IMR-90 (cell line): Measurements from ENCODE around the gene OPN4. TPM values are rescaled to one million over a fixed set of nuclear protein-coding genes. Genes with fewer than 3 reads are reported as not detected.
A peak's percentile ranks its signal among the peaks of the same experiment; 100 is the strongest.

Experiments used
- ATAC-seq: fragments of 200-7000 bp; cut with Tn5 transposase; 2 replicates; pipeline ENCODE4 v1.9.1; 2020; ENCODE audit warnings: low read depth, mild to moderate bottlenecking, moderate library complexity
- BruUV-seq: library from RNA; stranded (reverse); fragments of 400-500 nt; replicated peaks from 2 replicates; lab custom pipeline; 2021; lab: Mats Ljungman, UMichigan
- CTCF ChIA-PET: fragments of 300-600 bp; formaldehyde crosslinking; extraction: SDS; loops from one replicate; lab custom pipeline; 2021; ENCODE audit warnings: antibody characterized with exemption; lab: Yijun Ruan, JAX
- POLR2A ChIA-PET: fragments of 300-600 bp; sonication (Branson Sonifier 250); formaldehyde crosslinking; loops from one replicate; lab custom pipeline; 2022; ENCODE audit warnings: antibody characterized with exemption; ENCODE audit not compliant: unreplicated experiment; lab: Charles Lee
- DNase-seq: peaks from one replicate; pipeline ENCODE4 v3.0.0; 2013
- H2AFZ ChIP-seq: replicated peaks from 2 replicates; pipeline ENCODE3; 2013; ENCODE audit warnings: low read length, mild to moderate bottlenecking; ENCODE audit not compliant: poor library complexity
- H2AK5ac ChIP-seq: 2 replicates; pipeline ENCODE4 v1.6.1; 2013; ENCODE audit warnings: low read depth, low read length, inconsistent platforms
- H2AK9ac ChIP-seq: replicated peaks from 2 replicates; pipeline ENCODE3; 2013; ENCODE audit warnings: mild to moderate bottlenecking, low read depth, low read length, moderate library complexity; ENCODE audit not compliant: poor library complexity
- H2BK120ac ChIP-seq: 2 replicates; pipeline ENCODE4 v1.6.1; 2013; ENCODE audit warnings: low read depth, low read length, inconsistent platforms
- H2BK15ac ChIP-seq: 3 replicates; pipeline ENCODE4 v1.6.1; 2013; ENCODE audit warnings: low read depth, low read length, inconsistent platforms
- H2BK20ac ChIP-seq: 2 replicates; pipeline ENCODE4 v1.6.1; 2013; ENCODE audit warnings: low read depth, mild to moderate bottlenecking, inconsistent platforms, low read length, moderate library complexity
- H2BK5ac ChIP-seq: 2 replicates; pipeline ENCODE4 v1.6.1; 2013; ENCODE audit warnings: mild to moderate bottlenecking, low read depth, low read length, inconsistent platforms; ENCODE audit not compliant: poor library complexity, severe bottlenecking
- H3K14ac ChIP-seq: replicated peaks from 2 replicates; pipeline ENCODE4 v1.6.1; 2013; ENCODE audit warnings: low read depth, low read length, inconsistent platforms
- H3K18ac ChIP-seq: 2 replicates; pipeline ENCODE4 v1.6.1; 2013; ENCODE audit warnings: low read depth, low read length, control low read depth
- H3K23ac ChIP-seq: 2 replicates; pipeline ENCODE4 v1.6.1; 2013; ENCODE audit warnings: low read depth, low read length, inconsistent platforms
- H3K27ac ChIP-seq: 2 replicates; pipeline ENCODE4 v1.5.1; 2013; ENCODE audit warnings: mild to moderate bottlenecking, control low read depth, low read length; ENCODE audit not compliant: insufficient read depth
- H3K27me3 ChIP-seq: 2 replicates; pipeline ENCODE4 v1.6.1; 2013; ENCODE audit warnings: low read length; ENCODE audit not compliant: control insufficient read depth, insufficient read depth
- H3K36me3 ChIP-seq: 2 replicates; pipeline ENCODE4 v1.6.1; 2013; ENCODE audit warnings: low read length, mixed read lengths; ENCODE audit not compliant: control insufficient read depth, insufficient read depth
- H3K4ac ChIP-seq: 2 replicates; pipeline ENCODE4 v1.6.1; 2013; ENCODE audit warnings: low read depth, low read length, inconsistent platforms
- H3K4me1 ChIP-seq: 2 replicates; pipeline ENCODE4 v1.6.1; 2013; ENCODE audit warnings: low read length, mixed read lengths; ENCODE audit not compliant: control insufficient read depth, insufficient read depth
- H3K4me2 ChIP-seq: 2 replicates; pipeline ENCODE4 v1.6.1; 2013; ENCODE audit warnings: low read depth, mild to moderate bottlenecking, control low read depth, low read length, moderate library complexity
- H3K4me3 ChIP-seq: 2 replicates; pipeline ENCODE4 v1.5.1; 2013; ENCODE audit warnings: low read depth, mild to moderate bottlenecking, control low read depth, low read length, moderate library complexity; ENCODE audit not compliant: insufficient read depth
- H3K56ac ChIP-seq: 2 replicates; pipeline ENCODE4 v1.6.1; 2013; ENCODE audit warnings: low read length, inconsistent platforms; ENCODE audit not compliant: insufficient read depth; ENCODE audit errors: extremely low read depth
- H3K79me1 ChIP-seq, 2 experiments: 2 replicates each; pipeline ENCODE4 v1.6.1; 2013; ENCODE audit warnings: low read length in 2 of 2, inconsistent platforms in 1 of 2, low read depth in 1 of 2
- H3K9ac ChIP-seq: 2 replicates; pipeline ENCODE4 v1.6.1; 2013; ENCODE audit warnings: low read depth, low read length, control low read depth
- H3K9me1 ChIP-seq: 2 replicates; pipeline ENCODE4 v1.6.1; 2013; ENCODE audit warnings: low read length, inconsistent platforms; ENCODE audit not compliant: insufficient read depth
- H3K9me3 ChIP-seq: 2 replicates; pipeline ENCODE4 v1.6.1; 2013; ENCODE audit warnings: low read length; ENCODE audit not compliant: control insufficient read depth, insufficient read depth
- H4K20me1 ChIP-seq: 2 replicates; pipeline ENCODE4 v1.6.1; 2013; ENCODE audit warnings: low read length, inconsistent platforms; ENCODE audit not compliant: insufficient read depth
- H4K5ac ChIP-seq: 2 replicates; pipeline ENCODE4 v1.6.1; 2013; ENCODE audit warnings: mild to moderate bottlenecking, low read depth, low read length, control low read depth
- H4K8ac ChIP-seq, 2 experiments: 2 replicates each; pipeline ENCODE4 v1.6.1; 2013; ENCODE audit warnings: low read depth in 2 of 2, low read length in 2 of 2, control low read depth in 1 of 2, inconsistent platforms in 1 of 2
- H4K91ac ChIP-seq: 2 replicates; pipeline ENCODE4 v1.6.1; 2013; ENCODE audit warnings: low read depth, low read length, inconsistent platforms; ENCODE audit not compliant: insufficient read depth
- BHLHE40 ChIP-seq: fragments of 150-350 bp; IDR thresholded peaks from 2 replicates; pipeline ENCODE4 v1.6.1; 2016; ENCODE audit warnings: mild to moderate bottlenecking, low read depth, low read length
- CEBPB ChIP-seq: IDR thresholded peaks from 2 replicates; pipeline ENCODE4 v1.6.1; 2012; ENCODE audit warnings: low read depth, low read length, improper control_type of control experiment
- CHD1 ChIP-seq: IDR thresholded peaks from 2 replicates; pipeline ENCODE4 v1.6.1; 2012; ENCODE audit warnings: low read depth, low read length, improper control_type of control experiment
- ELK1 ChIP-seq: fragments of 150-350 bp; IDR thresholded peaks from 2 replicates; pipeline ENCODE4 v1.6.1; 2016; ENCODE audit warnings: low read depth, mild to moderate bottlenecking, low read length, moderate library complexity, borderline replicate concordance
- FOS ChIP-seq: fragments of 150-350 bp; IDR thresholded peaks from 2 replicates; pipeline ENCODE4 v1.6.1; 2016; ENCODE audit warnings: low read depth, low read length
- MAFK ChIP-seq: IDR thresholded peaks from 2 replicates; pipeline ENCODE4 v1.6.1; 2012; ENCODE audit warnings: low read depth, low read length, improper control_type of control experiment
- MAZ ChIP-seq: IDR thresholded peaks from 2 replicates; pipeline ENCODE4 v1.6.1; 2012; ENCODE audit warnings: low read depth, mild to moderate bottlenecking, low read length, improper control_type of control experiment, moderate library complexity, borderline replicate concordance
- MXI1 ChIP-seq: IDR thresholded peaks from 2 replicates; pipeline ENCODE4 v1.6.1; 2012; ENCODE audit warnings: low read depth, mild to moderate bottlenecking, low read length, moderate library complexity, borderline replicate concordance
- NFE2L2 ChIP-seq: fragments of 150-350 bp; IDR thresholded peaks from 2 replicates; pipeline ENCODE4 v1.6.1; 2016; ENCODE audit warnings: low read depth, mild to moderate bottlenecking, low read length
- RAD21 ChIP-seq: IDR thresholded peaks from 2 replicates; pipeline ENCODE4 v1.6.1; 2012; ENCODE audit warnings: low read length, improper control_type of control experiment
- RCOR1 ChIP-seq: IDR thresholded peaks from 2 replicates; pipeline ENCODE4 v1.6.1; 2012; ENCODE audit warnings: mild to moderate bottlenecking, low read length, improper control_type of control experiment; ENCODE audit not compliant: insufficient replicate concordance
- SMC3 ChIP-seq: fragments of 150-350 bp; IDR thresholded peaks from 2 replicates; pipeline ENCODE4 v1.6.1; 2016; ENCODE audit warnings: low read depth, mild to moderate bottlenecking, antibody characterized with exemption, low read length, moderate library complexity
- WGBS, 2 experiments: methylation state at CpG; one replicate each; pipeline versions ENCODE4 v1.1.5 to v1.1.7; 2013; ENCODE audit warnings: missing lambda C conversion rate in 2 of 2; ENCODE audit not compliant: insufficient read length in 1 of 2; ENCODE audit errors: extremely low coverage in 2 of 2; 5-methylcytosine and 5-hydroxymethylcytosine counted together
- dilution Hi-C: fragments of 300-500 bp; cut with HindIII; formaldehyde crosslinking; loops from one replicate; pipeline ENCODE4 v1.14.3; 2018; ENCODE audit warnings: low sequenced_read_pairs; ENCODE audit not compliant: unreplicated experiment
- in situ Hi-C: fragments of 300-500 bp; cut with MboI; formaldehyde crosslinking; loops from 3 replicates; pipeline ENCODE4 v1.14.3; 2019; ENCODE audit warnings: low sequenced_read_pairs, inconsistent platforms, mixed read lengths
- intact Hi-C: fragments of 100-400 bp; cut with micrococcal nuclease; formaldehyde crosslinking; loops from 2 replicates; pipeline ENCODE4 v1.10.0; 2022
- polyA plus RNA-seq, 3 experiments: library from polyadenylated mRNA; depleted of rRNA; stranded (reverse); fragments of >200 nt; gene quantifications; 2 replicates each; pipeline ENCODE4 v1.2.3, GENCODE V29; 2012; ENCODE audit warnings: low replicate concordance in 1 of 3
- total RNA-seq: library from RNA; depleted of rRNA; stranded (reverse); fragments of >200 nt; gene quantifications from 2 replicates; pipeline ENCODE4 v1.2.3, GENCODE V29; 2012
- TF ChIP-seq, protein P1 (sequence below): fragments of 150-350 bp; IDR thresholded peaks from 2 replicates; pipeline ENCODE4 v1.6.1; 2017; ENCODE audit warnings: mild to moderate bottlenecking, antibody characterized with exemption, low read length, low read depth
- TF ChIP-seq, protein P2 (sequence below): conservative IDR thresholded peaks from 2 replicates; pipeline ENCODE4 v1.5.1; 2012; ENCODE audit warnings: mild to moderate bottlenecking, low read depth, low read length, improper control_type of control experiment

OPN4 gene
- total and polyA plus RNA-seq, 2 of the 4 experiments (the other 2 are of a cell fraction): 0.03 TPM; not detected in 1

GRCh38 chr10:86657396-86658011 lies 3.2 kb downstream of the OPN4 start:
- peaks cover 13% of the 10 kb centered on the region for H3K9me1 ChIP-seq
- 72% methylated on average over 8 of the region's 19 CpGs; no CpG with 5 or more reads in 1 of the 2 experiments for WGBS, 2 experiments
- H3K27me3 ChIP-seq: no peaks in the 10 kb centered on the region; the same call in 1 of the 2 replicates
- DNase-seq (peak; percentile 26), ATAC-seq (no peak)
- H2BK15ac ChIP-seq: no peak overlapping the region
- CTCF ChIA-PET: no interaction called here
- intact Hi-C loops: no loop called here
- no peak overlapping the region for H3K27ac ChIP-seq
- H2AK9ac ChIP-seq: peak overlapping the region; percentile 31
- in situ Hi-C loops: no loop called here
- H2AK5ac ChIP-seq: no peak overlapping the region
- no peak overlapping the region for H2BK5ac ChIP-seq
- H3K23ac ChIP-seq: no peak overlapping the region
- H4K91ac ChIP-seq: no peak overlapping the region
- BruUV-seq: no TSS peak
- H4K5ac ChIP-seq: no peak overlapping the region
- peak overlapping the region; percentile 84 for H2AFZ ChIP-seq
- no peak overlapping the region for H3K4me3 ChIP-seq
- H3K4me1 ChIP-seq: peaks cover 4% of the 10 kb centered on the region; the same call in 1 of the 2 replicates
- peak overlapping the region in 1 of 2 experiments; percentile 9; a peak in 1 of 4 replicates for H4K8ac ChIP-seq
- no peak overlapping the region for H3K4me2 ChIP-seq
- POLR2A ChIA-PET: no interaction called here
- H2BK20ac ChIP-seq: 0 out of 2 replicates have a peak overlapping the region, but pooled peaks have one; percentile 35
- peak overlapping the region; percentile 51; the same call in 1 of the 2 replicates for H3K14ac ChIP-seq
- TF ChIP-seq MXI1 (no peak), CHD1 (no peak), MAZ (no peak), BHLHE40 (no peak), RAD21 (no peak), ELK1 (no peak), RCOR1 (no peak), NFE2L2 (no peak), SMC3 (no peak), CEBPB (no peak), FOS (no peak), MAFK (no peak)
- TF ChIP-seq, protein P1, sequence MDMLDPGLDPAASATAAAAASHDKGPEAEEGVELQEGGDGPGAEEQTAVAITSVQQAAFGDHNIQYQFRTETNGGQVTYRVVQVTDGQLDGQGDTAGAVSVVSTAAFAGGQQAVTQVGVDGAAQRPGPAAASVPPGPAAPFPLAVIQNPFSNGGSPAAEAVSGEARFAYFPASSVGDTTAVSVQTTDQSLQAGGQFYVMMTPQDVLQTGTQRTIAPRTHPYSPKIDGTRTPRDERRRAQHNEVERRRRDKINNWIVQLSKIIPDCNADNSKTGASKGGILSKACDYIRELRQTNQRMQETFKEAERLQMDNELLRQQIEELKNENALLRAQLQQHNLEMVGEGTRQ: no peak
- TF ChIP-seq, protein P2, sequence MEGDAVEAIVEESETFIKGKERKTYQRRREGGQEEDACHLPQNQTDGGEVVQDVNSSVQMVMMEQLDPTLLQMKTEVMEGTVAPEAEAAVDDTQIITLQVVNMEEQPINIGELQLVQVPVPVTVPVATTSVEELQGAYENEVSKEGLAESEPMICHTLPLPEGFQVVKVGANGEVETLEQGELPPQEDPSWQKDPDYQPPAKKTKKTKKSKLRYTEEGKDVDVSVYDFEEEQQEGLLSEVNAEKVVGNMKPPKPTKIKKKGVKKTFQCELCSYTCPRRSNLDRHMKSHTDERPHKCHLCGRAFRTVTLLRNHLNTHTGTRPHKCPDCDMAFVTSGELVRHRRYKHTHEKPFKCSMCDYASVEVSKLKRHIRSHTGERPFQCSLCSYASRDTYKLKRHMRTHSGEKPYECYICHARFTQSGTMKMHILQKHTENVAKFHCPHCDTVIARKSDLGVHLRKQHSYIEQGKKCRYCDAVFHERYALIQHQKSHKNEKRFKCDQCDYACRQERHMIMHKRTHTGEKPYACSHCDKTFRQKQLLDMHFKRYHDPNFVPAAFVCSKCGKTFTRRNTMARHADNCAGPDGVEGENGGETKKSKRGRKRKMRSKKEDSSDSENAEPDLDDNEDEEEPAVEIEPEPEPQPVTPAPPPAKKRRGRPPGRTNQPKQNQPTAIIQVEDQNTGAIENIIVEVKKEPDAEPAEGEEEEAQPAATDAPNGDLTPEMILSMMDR: no peak
- no peaks in the 10 kb centered on the region for H3K9me3 ChIP-seq
- peak overlapping the region; percentile 60; the same call in 1 of the 2 replicates for H2BK120ac ChIP-seq
- no peak overlapping the region for H3K56ac ChIP-seq
- H3K9ac ChIP-seq: no peak overlapping the region
- H3K4ac ChIP-seq: peak overlapping the region; percentile 75; the same call in 1 of the 2 replicates
- dilution Hi-C loops: no loop called here
- H4K20me1 ChIP-seq: no peaks in the 10 kb centered on the region
- no peaks in the 10 kb centered on the region for H3K36me3 ChIP-seq
- no peaks in the 10 kb centered on the region for H3K79me1 ChIP-seq
- H3K18ac ChIP-seq: no peak overlapping the region
